Ovary (tissue), 3 donors: ENCODE data around the gene BRK1.

Experiments used
- EP300 ChIP-seq: sonication (generic); formaldehyde crosslinking; IDR thresholded peaks from one replicate; pipeline ENCODE4 v1.6.1; 2017; ENCODE audit warnings: antibody characterized with exemption
- POLR2A ChIP-seq: fragments of 450-650 bp; IDR thresholded peaks from one replicate; pipeline ENCODE4 v1.6.1; 2017; ENCODE audit warnings: antibody characterized with exemption, mild to moderate bottlenecking, moderate library complexity
- TF ChIP-seq, protein P1 (sequence below), 3 donors: fragments of 450-650 bp in 2 of 3; fragments of 200-600 bp in 1 of 3; IDR thresholded peaks; one replicate each; pipeline versions ENCODE4 v1.5.1 to v1.8.0; 2016 to 2022; ENCODE audit warnings: antibody characterized with exemption in 3 of 3, mild to moderate bottlenecking in 1 of 3
- donor health status: DM: no; HTN: no; CAD: no.

DNA sequence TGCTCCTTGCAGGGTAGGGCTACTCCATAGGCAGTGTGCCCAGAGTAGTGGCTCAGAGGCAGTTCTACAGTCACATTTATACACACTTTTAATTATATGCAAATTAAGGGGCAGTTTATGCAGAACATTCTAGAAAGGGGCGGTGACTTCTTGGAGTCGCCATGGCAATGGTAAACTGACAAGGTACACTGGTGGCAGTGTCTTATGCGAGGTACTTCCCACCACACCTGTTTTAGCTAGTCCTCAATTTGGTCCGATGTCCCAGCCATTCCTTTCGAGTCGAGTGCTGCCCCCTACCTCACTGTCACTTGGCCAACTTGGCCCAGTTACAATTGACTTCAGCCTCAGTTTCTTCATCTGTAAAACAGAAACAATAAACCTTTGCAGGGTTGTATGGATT, 45.5 kb downstream of the BRK1 start:
- TF ChIP-seq, protein P1, sequence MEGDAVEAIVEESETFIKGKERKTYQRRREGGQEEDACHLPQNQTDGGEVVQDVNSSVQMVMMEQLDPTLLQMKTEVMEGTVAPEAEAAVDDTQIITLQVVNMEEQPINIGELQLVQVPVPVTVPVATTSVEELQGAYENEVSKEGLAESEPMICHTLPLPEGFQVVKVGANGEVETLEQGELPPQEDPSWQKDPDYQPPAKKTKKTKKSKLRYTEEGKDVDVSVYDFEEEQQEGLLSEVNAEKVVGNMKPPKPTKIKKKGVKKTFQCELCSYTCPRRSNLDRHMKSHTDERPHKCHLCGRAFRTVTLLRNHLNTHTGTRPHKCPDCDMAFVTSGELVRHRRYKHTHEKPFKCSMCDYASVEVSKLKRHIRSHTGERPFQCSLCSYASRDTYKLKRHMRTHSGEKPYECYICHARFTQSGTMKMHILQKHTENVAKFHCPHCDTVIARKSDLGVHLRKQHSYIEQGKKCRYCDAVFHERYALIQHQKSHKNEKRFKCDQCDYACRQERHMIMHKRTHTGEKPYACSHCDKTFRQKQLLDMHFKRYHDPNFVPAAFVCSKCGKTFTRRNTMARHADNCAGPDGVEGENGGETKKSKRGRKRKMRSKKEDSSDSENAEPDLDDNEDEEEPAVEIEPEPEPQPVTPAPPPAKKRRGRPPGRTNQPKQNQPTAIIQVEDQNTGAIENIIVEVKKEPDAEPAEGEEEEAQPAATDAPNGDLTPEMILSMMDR (IDR thresholded peaks at IDR 0.05): no peak
- TF ChIP-seq EP300 (no peak), POLR2A (no peak)
